ENCODE results near the gene C17orf75. TPM values are rescaled to one million over a fixed set of nuclear protein-coding genes. Genes with fewer than 3 reads are reported as not detected.
A peak's percentile ranks its signal among the peaks of the same experiment; 100 is the strongest.

C17orf75 gene
- total RNA-seq, 1 donor from 2014 or later: 57.4 TPM

- Histone ChIP-seq H3K4me1 (peaks cover 20% of the 10 kb centered on the region), H2AFZ (replicated peaks) (no peak overlapping the region), H3K36me3 (peaks cover 8% of the 10 kb centered on the region), H3K9me3 (ENCODE audit: low read depth) (no peaks in the 10 kb centered on the region), H4K20me1 (ENCODE audit: low read depth) (peaks cover 30% of the 10 kb centered on the region), H3K4me2 (no peak overlapping the region), H3F3A (ENCODE audit: low read depth) (peaks cover 10% of the 10 kb centered on the region), H3K27me3 (no peaks in the 10 kb centered on the region), H3K27ac (no peak overlapping the region), H3K9ac (no peak overlapping the region), H3K4me3 (no peak overlapping the region), H3K79me2 (ENCODE audit: low read depth) (peaks cover 51% of the 10 kb centered on the region)
- no peaks in the 10 kb centered on the region for H3K9me3 Mint-ChIP-seq
- H3K36me3 Mint-ChIP-seq: peaks cover 14% of the 10 kb centered on the region
- no peak for DNase-seq (ENCODE audit: low spot score)
- peaks cover 12% of the 10 kb centered on the region for H3K4me1 Mint-ChIP-seq
- peak overlapping the region; percentile 71 for H3K4me3 Mint-ChIP-seq
- H3K27me3 Mint-ChIP-seq (ENCODE audit: insufficient read depth, low read depth): peaks cover 4% of the 10 kb centered on the region
- TF ChIP-seq EZH2 (IDR thresholded peaks at IDR 0.05) (no peak), EZH2phosphoT487 (IDR thresholded peaks at IDR 0.05) (no peak), CTCF (IDR thresholded peaks at IDR 0.05) (no peak)
- H3K27ac Mint-ChIP-seq: no peak overlapping the region
Measured at GRCh38 chr17:32348483-32348800, 6.5 kb upstream of the C17orf75 start.

GRCh38 chr17:32345951-32346600 is 4.1 kb upstream of the C17orf75 start:
- Histone ChIP-seq H3K4me2 (no peak overlapping the region), H3K27me3 (no peaks in the 10 kb centered on the region), H3K36me3 (no peaks in the 10 kb centered on the region), H3K9me3 (ENCODE audit: low read depth) (no peaks in the 10 kb centered on the region), H2AFZ (replicated peaks) (no peak overlapping the region), H3F3A (ENCODE audit: low read depth) (peaks cover 28% of the 10 kb centered on the region), H3K9ac (no peak overlapping the region), H3K27ac (no peak overlapping the region), H3K4me3 (no peak overlapping the region), H3K79me2 (ENCODE audit: low read depth) (peaks cover 33% of the 10 kb centered on the region), H4K20me1 (ENCODE audit: low read depth) (peaks cover 6% of the 10 kb centered on the region), H3K4me1 (peaks cover 4% of the 10 kb centered on the region)
- Mint-ChIP-seq H3K36me3 (peaks cover 7% of the 10 kb centered on the region), H3K4me1 (peaks cover 19% of the 10 kb centered on the region), H3K27ac (no peak overlapping the region), H3K4me3 (no peak overlapping the region), H3K9me3 (no peaks in the 10 kb centered on the region), H3K27me3 (ENCODE audit: insufficient read depth, low read depth) (peaks cover 12% of the 10 kb centered on the region)
- no peak for DNase-seq (ENCODE audit: low spot score)
- TF ChIP-seq CTCF (IDR thresholded peaks at IDR 0.05) (no peak), EZH2phosphoT487 (IDR thresholded peaks at IDR 0.05) (no peak), EZH2 (IDR thresholded peaks at IDR 0.05) (no peak)

GRCh38 chr17:32342603-32343325 is 791 bp upstream of the C17orf75 start:
- Histone ChIP-seq H3K4me3 (peak overlapping the region; percentile 73), H2AFZ (replicated peaks) (peak overlapping the region; percentile 92), H3K27ac (no peak overlapping the region), H3K4me1 (peaks cover 4% of the 10 kb centered on the region), H3K27me3 (no peaks in the 10 kb centered on the region), H3K79me2 (ENCODE audit: low read depth) (peaks cover 10% of the 10 kb centered on the region), H3K4me2 (peak overlapping the region; percentile 100), H3F3A (ENCODE audit: low read depth) (peaks cover 22% of the 10 kb centered on the region), H3K36me3 (no peaks in the 10 kb centered on the region), H4K20me1 (ENCODE audit: low read depth) (no peaks in the 10 kb centered on the region), H3K9me3 (ENCODE audit: low read depth) (no peaks in the 10 kb centered on the region), H3K9ac (no peak overlapping the region)
- TF ChIP-seq EZH2phosphoT487 (IDR thresholded peaks at IDR 0.05): no peak
- Mint-ChIP-seq H3K27me3 (ENCODE audit: insufficient read depth, low read depth) (peaks cover 9% of the 10 kb centered on the region), H3K4me3 (peak overlapping the region; percentile 93), H3K9me3 (no peaks in the 10 kb centered on the region), H3K4me1 (peaks cover 19% of the 10 kb centered on the region), H3K27ac (peak overlapping the region; percentile 81), H3K36me3 (peaks cover 5% of the 10 kb centered on the region)
- no peak for DNase-seq (ENCODE audit: low spot score)

All from neural progenitor cell (in vitro differentiated cells).